ENCODE results near the gene PCDHA8. TPM values are rescaled to one million over a fixed set of nuclear protein-coding genes. Genes with fewer than 3 reads are reported as not detected.
A peak's percentile ranks its signal among the peaks of the same experiment; 100 is the strongest.
"Not testable (repeated sequence)": the region's sequence is repeated elsewhere in the genome, so short reads cannot be mapped to it uniquely, and the experiment has no call there.

Gene PCDHA8
- total and polyA plus RNA-seq, 12 donors = 0.04 to 0.13 TPM; not detected in 10

DNA sequence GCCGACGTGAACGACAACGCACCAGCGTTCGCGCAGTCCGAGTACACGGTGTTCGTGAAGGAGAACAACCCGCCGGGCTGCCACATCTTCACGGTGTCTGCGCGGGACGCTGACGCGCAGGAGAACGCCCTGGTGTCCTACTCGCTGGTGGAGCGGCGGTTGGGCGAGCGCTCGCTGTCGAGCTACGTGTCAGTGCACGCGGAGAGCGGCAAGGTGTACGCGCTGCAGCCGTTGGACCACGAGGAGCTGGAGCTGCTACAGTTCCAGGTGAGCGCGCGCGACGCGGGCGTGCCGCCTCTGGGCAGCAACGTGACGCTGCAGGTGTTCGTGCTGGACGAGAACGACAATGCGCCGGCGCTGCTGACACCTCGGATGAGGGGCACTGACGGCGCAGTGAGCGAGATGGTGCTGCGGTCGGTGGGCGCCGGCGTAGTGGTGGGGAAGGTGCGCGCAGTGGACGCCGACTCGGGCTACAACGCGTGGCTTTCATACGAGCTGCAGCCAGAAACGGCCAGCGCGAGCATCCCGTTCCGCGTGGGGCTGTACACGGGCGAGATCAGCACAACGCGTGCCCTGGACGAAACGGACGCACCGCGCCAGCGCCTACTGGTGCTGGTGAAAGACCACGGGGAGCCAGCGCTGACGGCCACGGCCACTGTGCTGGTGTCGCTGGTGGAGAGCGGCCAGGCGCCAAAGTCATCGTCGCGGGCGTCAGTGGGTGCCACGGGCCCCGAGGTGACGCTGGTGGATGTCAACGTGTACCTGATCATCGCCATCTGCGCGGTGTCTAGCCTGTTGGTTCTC is 9.0 kb downstream of the PCDHA8 start:
- intact Hi-C loops (cut with DNase I); H3K4me1 ChIP-seq; H3K27ac ChIP-seq; ATAC-seq; DNase-seq; H3K36me3 ChIP-seq; H3K4me3 ChIP-seq: not testable (repeated sequence)
- 33 to 39% methylated on average over 52 to 101 of the region's 101 CpGs for WGBS, 2 donors
- peaks cover 0 to 89% (median 49%) of the 10 kb centered on the region in 7 donors for H3K27me3 ChIP-seq
- H3K9me3 ChIP-seq = peaks cover 0 to 44% (median 5%) of the 10 kb centered on the region in 11 donors

DNA sequence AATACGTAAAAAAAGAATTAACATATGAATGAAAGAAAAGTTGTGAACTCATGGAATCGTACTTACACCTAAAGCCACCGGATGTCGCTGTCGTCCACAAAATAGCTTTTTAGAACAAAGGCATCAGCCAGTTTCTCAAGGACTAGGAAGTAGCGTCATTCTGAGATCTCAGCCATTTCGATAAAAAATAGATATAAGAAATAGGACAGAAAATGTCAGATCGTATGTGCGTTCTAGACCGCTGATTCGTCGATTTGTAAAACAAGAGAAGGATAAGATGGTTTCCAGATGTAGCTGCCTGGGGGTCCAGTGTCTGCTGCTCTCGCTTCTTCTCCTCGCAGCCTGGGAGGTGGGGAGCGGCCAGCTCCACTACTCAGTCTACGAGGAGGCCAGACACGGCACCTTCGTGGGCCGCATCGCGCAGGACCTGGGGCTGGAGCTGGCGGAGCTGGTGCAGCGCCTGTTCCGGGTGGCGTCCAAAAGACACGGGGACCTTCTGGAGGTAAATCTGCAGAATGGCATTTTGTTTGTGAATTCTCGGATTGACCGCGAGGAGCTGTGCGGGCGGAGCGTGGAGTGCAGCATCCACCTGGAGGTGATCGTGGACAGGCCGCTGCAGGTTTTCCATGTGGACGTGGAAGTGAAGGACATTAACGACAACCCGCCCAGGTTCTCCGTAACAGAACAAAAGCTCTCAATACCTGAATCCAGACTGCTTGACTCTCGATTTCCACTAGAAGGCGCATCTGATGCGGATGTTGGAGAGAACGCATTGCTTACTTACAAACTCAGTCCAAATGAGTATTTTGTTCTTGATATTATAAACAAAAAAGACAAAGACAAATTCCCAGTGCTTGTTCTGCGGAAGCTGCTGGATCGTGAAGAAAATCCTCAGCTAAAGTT is 15.0 kb downstream of the PCDHA8 start, which contains the start of gene PCDHA10:
PCDHA10 (plus strand) TSS at position 126 of the 903 bp plus-strand sequence; CDS start at position 278, 152 bp downstream.
- DNase-seq = no peak
- Histone ChIP-seq H3K27me3 (peaks cover 0 to 94% (median 28%) of the 10 kb centered on the region in 7 donors), H3K4me1 (no peaks in the 10 kb centered on the region), H3K36me3 (no peaks in the 10 kb centered on the region), H3K27ac (no peak within 1 kb of the TSS), H3K9me3 (peaks cover 0 to 49% (median 18%) of the 10 kb centered on the region in 11 donors), H3K4me3 (peak within 1 kb of the TSS in 6 of 10 donors; percentile 7 to 43 (median 16))
- TF ChIP-seq, protein P1, sequence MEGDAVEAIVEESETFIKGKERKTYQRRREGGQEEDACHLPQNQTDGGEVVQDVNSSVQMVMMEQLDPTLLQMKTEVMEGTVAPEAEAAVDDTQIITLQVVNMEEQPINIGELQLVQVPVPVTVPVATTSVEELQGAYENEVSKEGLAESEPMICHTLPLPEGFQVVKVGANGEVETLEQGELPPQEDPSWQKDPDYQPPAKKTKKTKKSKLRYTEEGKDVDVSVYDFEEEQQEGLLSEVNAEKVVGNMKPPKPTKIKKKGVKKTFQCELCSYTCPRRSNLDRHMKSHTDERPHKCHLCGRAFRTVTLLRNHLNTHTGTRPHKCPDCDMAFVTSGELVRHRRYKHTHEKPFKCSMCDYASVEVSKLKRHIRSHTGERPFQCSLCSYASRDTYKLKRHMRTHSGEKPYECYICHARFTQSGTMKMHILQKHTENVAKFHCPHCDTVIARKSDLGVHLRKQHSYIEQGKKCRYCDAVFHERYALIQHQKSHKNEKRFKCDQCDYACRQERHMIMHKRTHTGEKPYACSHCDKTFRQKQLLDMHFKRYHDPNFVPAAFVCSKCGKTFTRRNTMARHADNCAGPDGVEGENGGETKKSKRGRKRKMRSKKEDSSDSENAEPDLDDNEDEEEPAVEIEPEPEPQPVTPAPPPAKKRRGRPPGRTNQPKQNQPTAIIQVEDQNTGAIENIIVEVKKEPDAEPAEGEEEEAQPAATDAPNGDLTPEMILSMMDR (IDR thresholded peaks at IDR 0.05) = peak in 4 of 9 donors; percentile 8 to 47 (median 19)
- intact Hi-C loops (cut with DNase I) = loop anchor here in 1 of 10 donors (1.0 kb wide), 1 partner anchor 11 kb away; no protein-coding TSS in a partner anchor
- no peak for ATAC-seq
- 14 to 17% methylated on average over 40 to 44 of the region's 44 CpGs for WGBS, 2 donors

DNA sequence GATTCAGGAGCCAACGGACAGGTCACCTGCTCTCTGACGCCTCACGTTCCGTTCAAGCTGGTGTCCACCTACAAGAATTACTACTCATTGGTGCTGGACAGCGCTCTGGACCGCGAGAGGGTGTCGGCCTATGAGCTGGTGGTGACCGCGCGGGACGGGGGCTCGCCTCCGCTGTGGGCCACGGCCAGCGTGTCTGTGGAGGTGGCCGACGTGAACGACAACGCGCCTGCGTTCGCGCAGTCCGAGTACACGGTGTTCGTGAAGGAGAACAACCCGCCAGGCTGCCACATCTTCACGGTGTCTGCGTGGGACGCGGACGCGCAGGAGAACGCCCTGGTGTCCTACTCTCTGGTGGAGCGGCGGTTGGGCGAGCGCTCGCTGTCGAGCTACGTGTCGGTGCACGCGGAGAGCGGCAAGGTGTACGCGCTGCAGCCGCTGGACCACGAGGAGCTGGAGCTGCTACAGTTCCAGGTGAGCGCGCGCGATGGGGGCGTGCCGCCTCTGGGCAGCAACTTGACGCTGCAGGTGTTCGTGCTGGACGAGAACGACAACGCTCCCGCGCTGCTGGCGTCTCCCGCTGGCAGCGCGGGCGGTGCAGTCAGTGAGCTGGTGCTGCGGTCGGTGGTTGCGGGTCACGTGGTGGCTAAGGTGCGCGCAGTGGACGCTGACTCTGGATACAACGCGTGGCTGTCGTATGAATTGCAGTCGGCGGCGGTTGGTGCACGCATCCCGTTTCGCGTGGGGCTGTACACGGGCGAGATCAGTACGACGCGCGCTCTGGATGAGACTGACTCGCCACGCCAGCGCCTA is 16.4 kb downstream of the PCDHA8 start:
- Histone ChIP-seq H3K36me3 (no peaks in the 10 kb centered on the region), H3K9me3 (peaks cover 0 to 56% (median 18%) of the 10 kb centered on the region in 11 donors), H3K4me3 (no peak overlapping the region), H3K27ac (no peak overlapping the region), H3K27me3 (peaks cover 0 to 94% (median 39%) of the 10 kb centered on the region in 7 donors), H3K4me1 (no peaks in the 10 kb centered on the region)
- DNase-seq (no peak), ATAC-seq (no peak)
- intact Hi-C loops (cut with DNase I) = no loop called here
- TF ChIP-seq, protein P1 (IDR thresholded peaks at IDR 0.05) = no peak
- WGBS, 2 donors = 39 to 60% methylated on average over 36 to 94 of the region's 94 CpGs

DNA sequence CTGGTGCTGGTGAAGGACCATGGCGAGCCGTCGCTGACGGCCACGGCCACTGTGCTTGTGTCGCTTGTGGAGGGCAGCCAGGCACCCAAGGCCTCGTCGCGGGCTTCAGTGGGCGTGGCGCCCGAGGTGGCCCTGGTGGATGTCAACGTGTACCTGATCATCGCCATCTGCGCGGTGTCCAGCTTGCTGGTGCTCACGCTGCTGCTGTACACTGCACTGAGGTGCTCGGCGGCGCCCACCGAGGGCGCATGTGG is 16.9 kb downstream of the PCDHA8 start:
- Histone ChIP-seq H3K27me3 (peaks cover 0 to 94% (median 44%) of the 10 kb centered on the region in 7 donors), H3K27ac (no peak overlapping the region), H3K4me3 (no peak overlapping the region), H3K36me3 (no peaks in the 10 kb centered on the region), H3K9me3 (peaks cover 0 to 62% (median 18%) of the 10 kb centered on the region in 11 donors), H3K4me1 (no peaks in the 10 kb centered on the region)
- TF ChIP-seq, protein P1 (IDR thresholded peaks at IDR 0.05) = no peak
- ATAC-seq = no peak
- intact Hi-C loops (cut with DNase I) = no loop called here
- DNase-seq = no peak
- WGBS, 2 donors = 46 to 47% methylated on average over 18 to 22 of the region's 22 CpGs
